GM18870 (cell line): ENCODE measurements around the gene RTF2.
"Not testable (repeated sequence)": the region's sequence is repeated elsewhere in the genome, so short reads cannot be mapped to it uniquely, and the experiment has no call there.

Source experiments
- ATAC-seq: cut with Tn5 transposase; IDR thresholded peaks from one replicate; pipeline ENCODE4 v1.9.1; 2021; ENCODE audit warnings: moderate library complexity; ENCODE audit not compliant: unreplicated experiment

RTF2 gene

DNA sequence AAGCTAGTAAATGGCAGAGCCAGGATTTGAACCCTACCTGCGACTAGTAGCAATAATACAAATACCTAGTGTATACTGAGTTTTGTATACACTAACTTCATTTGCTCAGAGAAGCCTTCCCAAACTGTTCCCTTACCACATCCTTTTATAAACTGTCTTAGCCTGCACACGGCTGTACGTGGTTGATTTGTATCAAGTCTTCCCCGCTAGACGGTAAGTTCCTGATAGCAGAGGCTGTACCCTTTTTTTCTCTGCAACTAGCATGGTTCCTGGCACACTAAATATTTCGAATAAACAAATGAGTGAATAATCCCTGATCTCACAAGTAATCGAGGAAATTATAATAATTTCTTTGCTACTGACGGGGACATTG is 636 bp downstream of the RTF2 start:
- ATAC-seq = no peak

DNA sequence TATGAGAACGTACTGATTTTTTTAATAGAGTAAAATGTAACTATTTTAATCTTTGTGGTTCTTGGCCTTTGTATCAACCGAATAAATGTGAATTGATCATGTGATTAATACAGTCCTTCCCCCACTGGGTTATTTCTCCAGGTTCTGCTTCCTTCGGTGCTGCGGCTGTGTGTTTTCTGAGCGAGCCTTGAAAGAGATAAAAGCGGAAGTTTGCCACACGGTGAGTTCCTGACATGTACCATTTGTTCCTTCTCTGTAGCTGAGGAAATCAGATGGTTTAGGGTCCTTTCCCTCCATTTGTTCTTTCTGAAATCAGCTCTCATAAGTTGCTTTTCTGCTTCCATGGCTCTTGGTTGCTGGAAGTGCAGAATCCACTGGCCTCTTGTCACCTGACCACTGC is 15.5 kb downstream of the RTF2 start:
- ATAC-seq = no peak

DNA sequence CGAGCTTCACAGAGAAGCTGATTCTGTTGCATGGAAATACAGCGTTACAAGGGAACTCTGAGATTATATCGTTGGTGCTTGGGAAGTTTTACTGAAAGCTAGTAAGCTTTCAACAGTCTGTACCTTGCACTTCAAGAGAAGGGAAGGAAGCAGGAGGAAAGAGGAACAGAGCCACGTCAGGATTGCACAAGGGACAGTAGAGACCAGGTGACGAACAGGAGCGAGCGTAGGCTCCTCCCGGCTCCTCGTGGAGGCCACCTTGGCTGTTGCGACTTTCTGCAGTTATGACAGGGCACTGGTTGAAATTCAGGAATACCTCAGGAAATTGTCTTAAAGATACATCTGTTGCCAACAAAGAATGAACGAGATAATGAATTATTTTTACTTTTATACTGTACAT is 18.8 kb downstream of the RTF2 start:
- ATAC-seq = no peak

DNA sequence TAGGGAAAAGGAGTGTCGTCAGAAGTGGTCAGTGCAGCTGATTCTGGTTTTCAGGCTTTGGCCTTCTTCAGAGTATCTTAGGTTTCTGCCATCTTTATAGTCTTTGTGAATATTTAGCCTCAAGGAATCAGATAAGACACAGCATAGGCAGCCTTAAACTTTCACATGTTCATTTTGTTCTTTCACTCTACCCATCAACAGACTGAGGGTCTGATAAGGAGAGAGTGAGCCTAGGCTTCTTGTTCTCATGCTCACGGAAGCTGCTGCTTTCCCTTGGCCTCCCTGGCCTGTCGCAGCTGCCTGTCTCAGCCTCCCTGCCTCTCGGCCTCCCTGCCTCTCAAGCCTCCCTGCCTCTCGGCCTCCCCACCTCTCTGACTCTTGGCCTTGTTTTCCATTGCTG is 20.1 kb downstream of the RTF2 start:
- no peak for ATAC-seq

DNA sequence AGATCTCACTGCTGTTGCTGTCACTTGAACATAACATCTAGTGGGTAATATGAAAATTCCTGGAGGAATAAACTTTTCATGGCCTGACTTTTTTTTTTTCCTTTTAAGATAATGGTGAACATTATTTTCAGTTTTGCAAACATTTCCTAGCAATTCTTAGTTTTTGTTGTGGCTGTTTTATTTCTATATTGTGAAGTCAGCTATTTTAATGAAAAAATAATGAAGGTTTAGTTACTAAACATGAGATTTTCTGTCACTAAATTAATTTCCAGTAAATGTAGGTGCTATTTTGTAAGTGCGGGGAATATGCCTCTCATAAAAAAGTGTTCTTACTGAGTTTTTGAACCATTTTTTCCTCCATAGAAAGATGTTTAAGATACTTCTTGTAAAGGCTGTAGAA is 32.7 kb downstream of the RTF2 start:
- ATAC-seq = no peak

DNA sequence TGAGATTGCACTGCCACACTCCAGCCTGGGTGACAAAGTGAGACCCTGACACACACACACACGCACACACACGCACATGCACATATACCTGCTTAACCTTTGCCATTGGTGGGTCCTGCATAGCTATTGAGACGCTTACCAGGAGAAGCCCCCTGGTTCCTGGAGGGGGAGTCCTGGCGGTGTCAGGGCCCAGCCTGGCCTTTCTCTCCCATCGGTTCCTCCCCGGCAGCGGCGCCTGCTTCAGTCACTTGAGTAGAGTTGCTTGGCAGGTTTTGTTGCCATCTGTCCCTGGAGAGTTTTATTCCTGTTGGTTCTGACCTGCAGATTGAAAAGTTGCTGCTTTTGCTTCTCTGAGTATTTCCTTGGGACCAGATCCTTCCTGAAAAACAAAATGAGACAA is 35.5 kb downstream of the RTF2 start:
- no peak for ATAC-seq

DNA sequence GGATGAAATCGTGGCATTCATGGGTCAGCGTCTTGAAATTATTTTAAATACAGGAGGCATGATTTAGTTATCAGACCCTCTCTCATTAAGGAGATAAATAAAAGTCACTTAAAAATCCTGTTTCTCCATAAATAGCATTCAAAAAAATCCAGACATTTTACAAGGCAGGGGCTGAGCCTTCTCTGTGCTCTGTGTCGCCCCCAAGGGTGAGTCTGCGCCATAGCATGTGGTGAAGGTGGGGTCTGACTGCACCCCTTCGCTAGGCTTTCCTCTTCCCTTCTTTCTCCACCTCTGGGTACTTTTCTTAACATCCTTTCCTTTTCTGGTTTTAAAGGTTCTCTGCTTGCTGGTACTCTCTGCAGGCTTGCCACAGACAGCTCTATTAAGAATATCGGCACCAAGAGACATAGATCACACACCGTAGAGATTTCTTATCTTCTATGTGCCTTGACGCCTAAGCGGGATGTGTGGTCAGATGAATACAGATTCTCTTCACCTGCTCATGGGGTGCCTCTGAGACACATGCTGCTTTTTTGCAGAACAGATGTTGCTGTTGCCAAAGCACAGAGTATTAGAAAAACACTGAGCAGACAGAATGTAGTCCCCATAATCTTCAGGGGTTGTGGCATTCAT is 36.1 kb downstream of the RTF2 start:
- no peak for ATAC-seq

DNA sequence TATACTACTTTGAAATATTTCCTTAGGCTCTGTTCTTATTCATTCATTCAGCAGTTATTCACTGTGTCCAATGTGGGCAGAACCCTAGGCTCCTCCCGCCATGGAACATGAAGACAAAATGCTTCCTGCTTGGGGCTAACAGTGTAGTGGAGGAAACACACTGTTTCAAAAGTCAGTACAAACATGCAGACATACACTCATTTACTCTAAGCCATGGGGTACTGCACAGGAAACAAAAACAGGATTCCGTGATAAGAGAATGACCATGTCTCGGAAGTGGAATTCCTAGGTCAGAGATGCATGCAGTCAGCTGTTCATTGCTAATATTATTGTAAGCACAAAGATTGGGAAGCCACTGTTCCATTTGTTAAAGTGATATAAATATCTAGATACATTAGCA is 37.7 kb downstream of the RTF2 start:
- ATAC-seq = no peak

DNA sequence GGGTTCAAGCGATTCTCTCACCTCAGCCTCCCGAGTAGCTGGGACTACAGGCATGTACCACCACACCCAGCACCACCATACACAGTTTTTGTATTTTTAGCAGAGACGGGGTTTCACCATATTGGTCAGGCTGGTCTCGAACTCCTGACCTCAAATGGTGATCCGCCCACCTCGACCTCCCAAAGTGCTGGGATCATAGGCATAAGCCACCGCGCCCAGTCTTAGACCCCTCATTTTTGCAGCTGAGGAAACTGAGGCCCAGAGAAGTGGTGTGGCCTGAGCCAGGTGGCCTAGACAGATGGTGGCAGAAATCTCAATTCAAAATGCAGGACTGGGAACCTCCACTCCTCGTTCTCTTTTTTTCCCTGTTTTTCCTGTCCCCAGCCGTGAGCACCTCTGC is 43.5 kb downstream of the RTF2 start:
- no peak for ATAC-seq

DNA sequence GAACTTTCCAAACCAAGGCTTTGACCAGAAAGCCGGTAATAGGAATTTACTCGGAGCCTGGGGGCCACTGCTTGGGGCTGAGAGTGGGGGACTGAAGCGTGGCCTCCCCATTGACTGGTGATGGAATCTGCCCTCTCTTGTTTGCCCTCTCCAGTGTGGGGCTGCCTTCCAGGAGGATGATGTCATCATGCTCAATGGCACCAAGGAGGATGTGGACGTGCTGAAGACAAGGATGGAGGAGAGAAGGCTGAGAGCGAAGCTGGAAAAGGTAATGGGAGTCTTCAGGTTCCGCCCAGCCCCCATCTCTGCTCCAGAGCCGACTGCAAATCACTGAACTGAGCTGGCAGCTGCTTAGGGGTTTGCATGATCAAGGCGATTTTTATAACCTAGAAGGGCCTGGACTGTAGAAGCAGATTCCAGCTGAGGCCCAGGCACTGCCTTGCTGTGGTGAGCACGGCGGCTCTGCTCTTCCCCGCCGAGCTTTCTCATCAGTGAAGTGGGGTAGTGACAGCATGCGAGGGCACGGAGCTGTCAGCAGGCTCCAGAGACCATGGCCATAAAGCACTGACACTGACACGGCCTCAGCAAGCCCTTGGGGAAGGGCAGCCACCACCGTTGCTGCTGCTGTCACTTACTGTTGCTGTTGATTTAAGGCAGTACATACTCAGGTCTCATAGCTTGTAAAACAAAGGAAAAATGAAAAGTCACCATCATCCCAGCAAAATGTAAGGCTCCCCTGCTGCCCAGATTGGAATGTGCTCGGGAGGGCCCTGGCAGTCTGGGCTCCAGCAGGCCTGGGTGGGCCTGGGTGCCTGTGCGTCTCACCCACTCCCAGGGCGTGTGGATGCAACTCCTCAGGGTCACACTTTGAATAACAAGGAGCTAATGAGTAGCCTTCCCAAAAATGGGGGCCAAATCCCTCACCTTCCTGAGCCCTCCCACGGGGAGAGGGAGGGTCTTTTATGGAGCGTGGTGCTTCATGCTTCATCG is 45.0 kb downstream of the RTF2 start:
- ATAC-seq = no peak

DNA sequence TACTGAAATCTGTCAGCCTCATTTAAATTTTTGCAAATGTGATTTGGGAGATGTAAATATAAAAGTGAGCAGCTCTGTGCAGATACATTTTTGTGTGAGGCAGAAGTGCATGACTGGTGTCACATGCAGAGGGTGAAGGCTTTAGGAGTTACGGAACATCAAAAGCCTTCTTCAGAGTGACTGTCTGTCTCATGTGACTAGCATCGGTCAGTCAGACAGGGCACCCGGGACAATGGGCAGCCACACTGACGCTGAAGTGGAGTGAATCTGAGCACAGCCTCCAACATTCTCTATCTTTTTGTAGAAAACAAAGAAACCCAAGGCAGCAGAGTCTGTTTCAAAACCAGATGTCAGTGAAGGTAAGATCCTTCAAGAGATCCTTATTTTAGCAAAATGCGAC is 48.2 kb downstream of the RTF2 start:
- ATAC-seq = no peak

DNA sequence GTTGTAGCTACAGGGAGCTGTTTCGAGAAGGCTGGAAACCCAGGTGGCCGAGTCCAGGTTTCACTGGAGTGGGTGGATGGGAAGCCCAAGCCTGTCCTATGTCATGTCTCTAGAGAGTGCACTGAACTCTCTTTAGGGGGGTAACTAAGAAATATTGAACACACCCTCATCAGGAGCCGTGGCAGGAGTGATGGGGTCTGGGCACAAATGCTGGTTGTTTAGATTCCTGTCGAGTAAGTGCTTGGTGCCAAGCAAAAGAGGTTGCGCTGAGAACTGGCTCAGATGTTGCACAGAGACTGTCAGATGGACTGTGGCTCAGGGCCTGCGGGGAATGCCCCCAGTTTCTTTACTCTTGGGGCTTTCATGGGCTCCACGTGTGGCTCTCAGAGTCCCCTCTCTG is 48.8 kb downstream of the RTF2 start:
- no peak for ATAC-seq

DNA sequence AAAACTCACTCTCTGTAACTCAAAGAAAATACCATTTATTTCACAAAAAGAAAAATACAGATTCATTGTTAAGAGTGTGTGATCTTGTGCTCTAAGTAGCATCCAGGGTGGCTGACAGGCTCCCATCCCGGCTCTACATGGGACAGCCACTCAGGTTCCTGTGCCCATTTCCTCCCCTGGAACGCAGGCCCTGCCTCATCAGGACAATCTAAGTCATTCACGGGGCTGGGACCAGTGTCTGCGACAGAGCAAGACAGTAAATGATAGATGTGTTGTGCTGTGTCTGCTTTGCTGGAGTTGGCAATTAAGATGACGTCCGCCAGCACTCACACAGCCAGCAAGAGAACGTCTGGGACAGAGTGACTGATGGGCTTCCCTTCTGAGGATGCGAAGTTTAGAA is 49.2 kb downstream of the RTF2 start:
- no peak for ATAC-seq

DNA sequence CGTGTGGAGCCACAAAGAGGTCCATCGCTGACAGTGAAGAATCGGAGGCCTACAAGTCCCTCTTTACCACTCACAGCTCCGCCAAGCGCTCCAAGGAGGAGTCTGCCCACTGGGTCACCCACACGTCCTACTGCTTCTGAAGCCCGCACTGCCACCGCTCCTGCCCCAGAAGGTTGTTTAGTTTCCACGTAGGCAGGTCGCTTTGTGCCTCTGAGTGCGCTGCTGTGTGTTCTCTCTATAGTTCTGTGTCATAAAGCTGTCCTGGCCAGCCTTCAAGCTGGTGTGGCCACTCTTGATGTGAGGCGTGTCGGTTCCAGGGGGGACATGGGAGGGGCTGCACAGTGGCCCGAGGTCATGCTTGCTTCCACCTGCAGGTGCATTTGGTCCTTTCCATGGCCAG is 49.7 kb downstream of the RTF2 start:
- ATAC-seq = no peak

DNA sequence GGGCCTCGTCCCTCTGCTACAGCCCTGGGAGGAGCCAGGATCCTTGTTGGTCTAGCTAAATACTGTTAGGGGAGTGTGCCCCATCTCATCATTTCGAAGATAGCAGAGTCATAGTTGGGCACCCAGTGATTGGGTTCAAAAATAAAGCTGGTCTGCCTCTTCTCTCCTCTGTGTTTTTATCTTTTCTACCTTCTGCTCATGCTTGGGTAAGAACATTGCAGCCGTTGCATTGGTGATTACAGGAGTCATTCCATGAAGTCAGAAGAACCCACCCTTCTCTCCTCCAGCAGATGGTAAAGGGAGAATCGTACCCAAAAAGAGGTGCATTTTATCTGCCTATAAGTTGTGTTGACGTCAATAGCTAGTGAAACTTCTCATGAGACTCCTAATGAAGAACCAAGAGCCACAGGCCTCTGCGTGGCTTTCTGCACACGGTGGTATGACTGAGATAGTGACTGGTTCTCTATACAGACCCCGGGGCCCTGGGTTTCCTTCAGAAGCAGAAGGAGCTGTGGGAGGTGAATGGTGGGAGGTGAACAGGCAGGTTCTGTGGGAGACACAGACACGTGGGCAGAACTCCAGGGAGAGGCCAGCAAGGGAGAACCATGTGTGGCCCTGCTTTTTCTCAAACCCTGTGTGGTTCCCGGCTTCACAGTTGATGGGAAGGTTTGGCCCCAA is 50.4 kb downstream of the RTF2 start:
- no peak for ATAC-seq

DNA sequence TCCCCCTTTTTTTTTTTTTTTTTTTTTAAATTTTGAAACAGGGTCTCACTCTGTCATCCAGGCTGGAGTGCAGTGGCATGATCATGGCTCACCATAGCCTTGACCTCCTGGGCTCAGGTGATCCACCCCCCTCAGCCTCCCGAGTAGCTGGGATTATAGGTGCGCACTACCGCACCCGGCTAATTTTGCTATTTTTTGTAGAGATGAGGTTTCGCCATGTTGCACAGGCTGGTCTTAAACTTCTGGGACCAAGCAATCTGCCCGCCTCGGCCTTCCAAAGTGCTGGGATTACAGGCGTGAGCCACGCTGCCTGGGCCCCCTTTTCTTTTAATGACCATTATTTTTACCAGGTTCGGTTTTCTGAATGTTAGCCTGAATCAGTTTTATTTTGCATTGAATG is 51.1 kb downstream of the RTF2 start:
- no peak for ATAC-seq

DNA sequence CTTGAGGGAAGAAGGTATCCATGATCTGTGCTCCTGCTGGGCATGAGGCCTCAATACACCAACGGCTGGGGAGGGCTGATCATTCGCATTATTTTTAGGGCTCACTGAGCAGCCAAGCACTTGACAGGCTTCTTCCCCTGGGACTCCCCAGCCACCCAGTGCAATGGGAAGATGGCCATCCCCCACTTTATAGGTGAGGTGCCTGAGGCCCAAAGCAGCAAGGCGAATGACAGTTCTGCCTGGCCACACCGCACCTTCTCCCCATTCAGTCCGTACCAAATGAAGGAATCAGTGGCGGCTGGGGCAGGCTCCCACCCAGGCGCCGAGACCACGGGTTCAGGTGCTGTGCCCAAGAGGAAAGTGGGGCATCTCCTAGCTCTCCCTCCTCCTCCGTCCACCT is 51.8 kb downstream of the RTF2 start:
- no peak for ATAC-seq

DNA sequence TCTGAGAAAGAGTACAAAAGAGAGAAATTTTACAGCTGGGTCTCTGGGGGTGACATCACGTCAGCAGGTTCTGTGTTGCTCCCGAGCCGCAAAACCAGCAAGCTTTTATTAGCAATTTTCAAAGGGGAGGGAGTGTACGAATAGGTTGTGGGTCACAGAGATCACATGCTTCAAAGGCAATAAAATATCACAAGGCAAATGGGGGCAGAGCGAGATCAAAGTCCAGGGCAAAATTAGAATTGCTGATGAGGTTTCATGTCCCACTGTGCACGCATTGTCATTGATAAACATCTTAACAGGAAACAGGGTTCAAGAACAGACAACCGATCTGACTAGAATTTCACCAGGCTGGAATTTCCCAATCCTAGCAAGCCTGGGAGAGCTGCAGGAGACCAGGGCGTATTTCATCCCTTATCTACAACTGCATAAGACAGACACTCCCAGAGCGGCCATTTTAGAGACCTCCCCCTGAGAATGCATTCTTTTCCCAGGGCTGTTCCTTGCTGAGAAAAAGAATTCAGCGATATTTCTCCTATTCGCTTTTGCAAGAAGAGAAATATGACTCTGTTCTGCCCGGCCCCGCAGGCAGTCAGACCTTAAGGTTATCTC is 52.4 kb downstream of the RTF2 start:
- ATAC-seq = not testable (repeated sequence)

DNA sequence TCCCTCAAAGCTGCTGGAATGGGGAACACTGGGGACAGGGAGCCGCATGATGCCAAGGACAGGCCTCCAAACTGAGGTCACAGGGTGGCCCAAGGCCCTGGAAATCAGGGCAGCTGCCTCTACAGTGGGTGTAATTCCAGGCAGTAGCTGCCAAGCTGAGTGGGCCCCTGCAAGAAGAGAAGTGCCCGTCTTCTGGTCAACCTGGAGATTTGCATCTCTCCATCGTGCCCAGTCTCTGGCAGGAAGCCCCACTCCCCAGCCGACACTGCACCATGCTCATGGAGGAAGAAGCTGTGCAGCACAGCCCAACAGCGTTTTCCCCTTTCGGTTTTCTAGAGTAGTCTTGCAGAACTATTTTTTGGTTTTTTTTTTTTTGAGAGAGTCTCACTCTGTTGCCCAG is 53.9 kb downstream of the RTF2 start:
- no peak for ATAC-seq

DNA sequence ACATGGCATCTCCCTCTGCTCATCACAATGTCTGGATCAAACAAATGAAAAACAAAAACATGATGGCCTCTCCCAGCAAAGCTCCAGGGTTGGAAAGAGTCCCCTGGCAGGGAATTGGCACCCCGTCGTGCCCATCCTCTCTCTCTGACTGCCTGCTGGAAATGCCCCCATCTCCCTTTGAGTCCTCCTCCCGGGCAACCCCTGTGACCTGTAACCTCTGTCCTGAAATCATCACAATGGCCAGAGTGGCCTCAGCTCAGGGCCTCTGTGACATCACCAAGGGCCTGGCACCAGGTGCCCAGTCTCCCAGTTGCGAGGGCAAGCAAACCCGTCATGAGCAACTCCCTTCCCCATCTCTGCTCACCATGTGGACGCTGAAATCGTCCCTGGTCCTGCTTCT is 56.0 kb downstream of the RTF2 start, which contains the start of gene FAM209A:
FAM209A (plus strand) TSS at position 301 of the 400 bp plus-strand sequence; CDS start at position 366, 65 bp downstream.
- ATAC-seq = not testable (repeated sequence)

DNA sequence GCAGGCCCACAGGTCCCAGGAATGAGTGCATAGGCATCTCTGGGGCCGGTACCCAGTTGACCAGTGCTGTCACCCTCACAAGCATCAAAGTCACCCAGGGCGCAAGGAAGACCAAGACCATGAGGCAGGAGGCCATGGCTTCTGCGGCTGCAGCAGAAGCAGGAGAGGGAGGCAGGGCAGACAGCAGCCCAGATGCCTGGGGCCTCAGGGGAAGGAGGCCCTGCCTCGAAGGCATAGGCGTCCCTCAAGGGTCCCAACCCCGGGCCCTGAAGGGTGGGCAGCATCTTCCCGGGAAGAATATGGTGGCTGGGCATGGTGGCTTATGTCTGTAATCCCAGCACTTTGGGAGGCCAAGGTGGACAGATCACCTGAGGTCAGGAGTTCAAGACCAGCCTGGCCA is 59.1 kb downstream of the RTF2 start:
- no peak for ATAC-seq
